Stomach smooth muscle (tissue), 2 donors: ENCODE measurements around the gene CEBPZOS.

Experiments
- H3K27ac ChIP-seq: one replicate; pipeline ENCODE4 v1.7.0; 2013; ENCODE audit warnings: mild to moderate bottlenecking, low read length, inconsistent platforms
- H3K27me3 ChIP-seq, 2 donors: one replicate each; pipeline ENCODE4 v1.7.0; 2013; ENCODE audit warnings: low read length in 2 of 2; ENCODE audit not compliant: insufficient read depth in 2 of 2, control insufficient read depth in 1 of 2
- H3K36me3 ChIP-seq, 2 donors: one replicate each; pipeline ENCODE4 v1.7.0; 2013; ENCODE audit warnings: low read length in 2 of 2; ENCODE audit not compliant: control insufficient read depth in 2 of 2, insufficient read depth in 2 of 2
- H3K4me1 ChIP-seq: one replicate; pipeline ENCODE4 v1.7.0; 2013; ENCODE audit warnings: low read length; ENCODE audit not compliant: control insufficient read depth, insufficient read depth
- H3K4me3 ChIP-seq, 2 donors: one replicate each; pipeline ENCODE4 v1.7.0; 2013; ENCODE audit warnings: low read length in 2 of 2
- H3K9ac ChIP-seq, 2 donors: one replicate each; pipeline ENCODE4 v1.7.0; 2013; ENCODE audit warnings: low read length in 2 of 2, mild to moderate bottlenecking in 1 of 2
- H3K9me3 ChIP-seq, 2 donors: one replicate each; pipeline ENCODE4 v1.7.0; 2013; ENCODE audit warnings: low read length in 2 of 2; ENCODE audit not compliant: control insufficient read depth in 2 of 2
- donor health status: healthy.
- donor health status: Pancreatic carcinoma.

CEBPZOS gene

DNA sequence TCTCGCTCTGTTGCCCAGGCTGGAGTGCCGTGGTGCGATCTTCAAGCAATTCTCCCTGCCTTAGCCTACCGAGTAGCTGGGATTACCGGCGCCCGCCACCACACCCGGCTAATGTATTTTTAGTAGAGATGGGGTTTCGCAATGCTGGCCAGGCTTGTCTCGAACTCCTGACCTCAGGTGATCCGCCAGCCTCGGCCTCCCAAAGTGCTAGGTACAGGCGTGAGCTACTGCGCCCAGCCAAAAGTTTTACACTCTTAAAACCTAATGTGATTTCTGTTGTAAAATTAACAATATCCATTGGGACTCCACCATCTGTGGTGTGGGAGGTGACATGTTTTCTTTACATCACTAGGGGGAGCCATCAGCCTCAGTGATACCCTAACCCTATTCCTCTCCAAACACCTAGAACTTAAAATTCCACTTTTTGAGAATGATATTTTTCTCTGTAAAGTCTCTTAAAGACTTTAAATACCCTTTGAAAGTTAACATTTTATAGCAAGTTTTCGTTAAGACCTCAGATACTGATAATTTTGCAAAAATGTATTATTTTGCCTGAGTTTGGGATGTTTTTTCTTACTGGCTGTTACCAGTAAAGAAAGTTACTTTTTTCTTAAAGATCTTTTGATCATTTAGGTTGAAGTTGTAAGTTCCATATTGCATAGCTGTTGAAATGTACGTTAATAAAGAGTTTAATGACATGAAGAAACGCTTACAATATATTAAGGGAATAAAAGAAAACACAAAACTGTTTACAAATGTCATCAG is 27.9 kb upstream of the CEBPZOS start:
- Histone ChIP-seq H3K4me1 (no peaks in the 10 kb centered on the region), H3K9me3 (no peaks in the 10 kb centered on the region), H3K27ac (no peak overlapping the region), H3K9ac (no peak overlapping the region), H3K36me3 (no peaks in the 10 kb centered on the region), H3K4me3 (no peak overlapping the region), H3K27me3 (no peaks in the 10 kb centered on the region)

DNA sequence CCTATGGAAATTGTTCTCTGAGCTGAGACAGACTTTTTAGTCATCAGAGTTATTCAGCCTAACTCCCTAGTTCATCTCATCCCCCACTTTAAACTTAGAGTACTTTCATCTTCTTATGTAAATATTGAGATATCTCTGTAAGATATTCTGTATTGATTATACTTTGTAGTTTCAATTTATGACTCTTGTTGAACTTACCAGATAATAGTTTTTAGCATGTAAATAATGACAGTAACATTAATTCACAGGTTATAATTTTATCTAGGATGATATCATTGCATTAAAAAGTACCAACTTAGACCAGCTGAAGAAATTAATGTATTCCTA is 24.7 kb upstream of the CEBPZOS start:
- Histone ChIP-seq H3K27me3 (no peaks in the 10 kb centered on the region), H3K9me3 (no peaks in the 10 kb centered on the region), H3K36me3 (no peaks in the 10 kb centered on the region), H3K4me3 (no peak overlapping the region), H3K4me1 (no peaks in the 10 kb centered on the region), H3K27ac (no peak overlapping the region), H3K9ac (no peak overlapping the region)

DNA sequence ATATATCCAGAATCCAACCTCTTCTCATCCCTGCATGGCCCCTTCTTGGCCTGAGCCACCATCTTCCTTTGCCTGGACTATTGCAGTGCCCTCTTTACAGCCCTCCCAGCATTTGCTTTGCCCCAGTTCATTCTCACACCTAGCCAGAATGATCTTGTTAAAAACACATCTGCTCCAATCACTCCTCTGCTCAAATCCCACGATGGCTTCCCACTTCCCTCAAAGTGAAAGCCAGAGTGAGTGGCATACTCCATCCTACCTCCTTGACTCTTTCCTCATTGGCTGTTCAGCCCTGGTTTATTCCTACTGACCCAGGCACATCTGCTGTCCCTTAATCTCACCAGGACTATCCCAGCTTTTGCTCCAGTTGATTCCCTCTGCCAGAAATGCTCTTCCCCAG is 22.6 kb upstream of the CEBPZOS start:
- Histone ChIP-seq H3K27me3 (no peaks in the 10 kb centered on the region), H3K4me1 (no peaks in the 10 kb centered on the region), H3K27ac (no peak overlapping the region), H3K4me3 (no peak overlapping the region), H3K9ac (no peak overlapping the region), H3K9me3 (no peaks in the 10 kb centered on the region), H3K36me3 (no peaks in the 10 kb centered on the region)

DNA sequence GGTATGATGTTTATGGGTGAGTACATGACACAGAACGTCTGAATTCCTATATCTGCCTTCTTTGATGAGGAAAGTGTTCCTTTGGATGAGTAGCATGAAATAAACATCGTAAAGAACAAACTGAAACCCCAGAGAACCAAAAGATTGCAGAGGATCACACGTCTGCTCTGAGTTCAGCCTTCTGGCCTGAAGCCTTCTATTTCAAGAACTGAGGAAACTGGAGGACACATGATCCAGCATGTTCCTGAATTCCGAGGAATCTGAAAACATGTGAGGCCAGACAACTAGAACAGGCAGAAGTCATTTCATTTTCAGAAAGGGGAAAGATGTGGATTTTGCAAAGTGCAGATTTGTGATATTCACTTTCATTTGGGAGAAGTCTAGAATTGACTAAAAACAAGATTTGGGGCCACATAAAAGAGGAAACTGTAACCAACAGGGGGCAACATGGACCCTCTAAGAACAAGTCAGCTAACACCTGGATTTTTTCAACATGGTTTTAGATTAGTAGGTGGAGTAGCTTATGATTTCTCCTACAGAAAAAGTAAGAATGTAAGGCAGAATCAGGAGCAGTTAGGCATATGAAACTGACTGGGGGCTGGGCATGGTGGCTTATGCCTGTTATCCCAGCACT is 16.2 kb upstream of the CEBPZOS start:
- Histone ChIP-seq H3K4me1 (no peaks in the 10 kb centered on the region), H3K4me3 (no peak overlapping the region), H3K36me3 (no peaks in the 10 kb centered on the region), H3K9ac (no peak overlapping the region), H3K27ac (no peak overlapping the region), H3K27me3 (no peaks in the 10 kb centered on the region), H3K9me3 (no peaks in the 10 kb centered on the region)

DNA sequence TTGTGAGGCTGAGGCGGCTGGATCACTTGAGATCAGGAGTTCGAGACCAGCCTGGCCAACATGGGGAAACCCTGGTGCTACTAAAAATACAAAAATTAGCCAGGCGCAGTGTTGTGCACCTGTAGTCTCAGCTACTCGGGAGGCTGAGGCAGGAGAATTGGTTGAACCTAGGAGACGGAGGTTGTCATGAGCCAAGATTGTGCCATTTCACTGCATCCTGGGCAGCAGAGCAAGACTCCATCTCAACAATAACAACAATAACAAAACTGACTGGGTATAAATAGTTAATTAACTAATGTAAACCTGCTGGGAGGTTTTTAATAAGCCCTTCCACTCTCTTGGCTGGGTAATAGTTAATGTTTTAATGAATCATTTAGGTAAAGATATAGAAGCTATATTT is 15.7 kb upstream of the CEBPZOS start:
- H3K9me3 ChIP-seq = no peaks in the 10 kb centered on the region
- H3K9ac ChIP-seq = no peak overlapping the region
- H3K4me3 ChIP-seq = no peak overlapping the region
- H3K27ac ChIP-seq = no peak overlapping the region
- H3K4me1 ChIP-seq = no peaks in the 10 kb centered on the region
- no peaks in the 10 kb centered on the region for H3K36me3 ChIP-seq
- no peaks in the 10 kb centered on the region for H3K27me3 ChIP-seq

DNA sequence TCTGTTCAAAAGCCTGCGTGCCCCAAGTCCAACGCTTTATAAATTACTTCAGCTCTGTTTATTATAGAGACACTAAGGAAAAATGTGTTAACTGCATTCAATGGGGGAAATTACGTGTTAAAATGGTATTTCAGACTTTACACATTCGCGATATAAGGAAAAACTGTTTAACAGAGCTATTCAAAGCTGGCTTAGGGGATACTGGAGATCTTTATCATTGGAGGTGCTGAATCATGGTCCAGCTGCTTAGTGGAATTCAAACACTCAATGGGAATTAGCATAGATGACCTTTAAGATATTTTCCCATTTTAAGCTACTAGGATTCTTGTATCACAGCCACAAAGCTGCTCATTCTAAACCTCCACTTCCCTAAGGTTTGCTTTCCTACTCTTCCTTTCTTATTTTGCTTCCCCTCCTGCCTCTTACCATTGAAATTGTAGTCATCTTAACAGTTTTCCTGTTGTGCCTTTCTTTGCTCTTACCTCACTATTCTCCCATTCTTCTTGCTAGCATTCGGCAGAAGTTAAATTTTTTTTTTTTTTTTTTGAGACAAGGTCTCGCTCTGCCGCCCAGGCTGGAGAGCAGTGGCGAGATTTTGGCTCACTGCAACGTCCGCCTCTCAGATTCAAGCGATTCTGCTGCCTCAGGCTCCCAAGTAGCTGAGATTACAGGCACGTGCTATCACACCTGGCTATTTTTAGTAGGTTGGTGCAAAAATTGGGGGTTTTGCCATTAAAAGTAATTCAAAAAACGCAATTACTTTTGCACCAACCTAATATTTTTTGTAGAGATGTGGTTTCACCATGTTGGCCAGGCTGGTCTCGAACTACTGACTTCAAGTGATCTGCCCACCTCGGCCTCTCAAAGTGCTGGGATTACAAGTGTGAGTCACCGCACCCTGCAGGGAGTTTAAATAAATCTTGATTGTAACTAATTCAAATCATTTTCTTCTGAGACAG is 14.3 kb upstream of the CEBPZOS start:
- Histone ChIP-seq H3K4me1 (no peaks in the 10 kb centered on the region), H3K36me3 (no peaks in the 10 kb centered on the region), H3K27me3 (no peaks in the 10 kb centered on the region), H3K27ac (no peak overlapping the region), H3K9ac (no peak overlapping the region), H3K4me3 (no peak overlapping the region), H3K9me3 (no peaks in the 10 kb centered on the region)

DNA sequence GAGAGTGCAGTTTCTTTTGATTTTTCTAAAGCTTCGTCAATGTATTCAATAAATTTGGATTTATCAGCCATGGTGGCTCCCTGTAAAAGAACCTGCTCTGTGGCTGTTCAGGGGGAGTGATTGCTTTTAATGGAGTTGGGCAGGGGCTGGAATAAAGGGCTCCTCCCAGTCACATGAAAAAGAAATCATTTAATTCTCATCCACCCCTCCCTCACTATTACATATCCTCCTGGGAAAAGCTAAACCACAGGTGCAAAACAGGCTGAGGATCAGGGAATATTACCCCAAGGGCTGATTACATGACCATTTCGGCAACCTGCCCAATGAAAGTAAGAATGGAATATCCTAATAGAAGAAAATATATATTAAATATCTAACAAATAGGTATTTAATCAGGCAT is 7.7 kb upstream of the CEBPZOS start, which contains the start of gene SULT6B1:
Gene SULT6B1, minus strand, starts transcription at position 101 of the 400 bp plus-strand sequence. Its CDS starts 30 bp downstream, at position 71.
- Histone ChIP-seq H3K27me3 (no peaks in the 10 kb centered on the region), H3K9me3 (no peaks in the 10 kb centered on the region), H3K9ac (no peak within 1 kb of the TSS), H3K4me1 (no peaks in the 10 kb centered on the region), H3K27ac (no peak within 1 kb of the TSS), H3K4me3 (no peak within 1 kb of the TSS), H3K36me3 (no peaks in the 10 kb centered on the region)

DNA sequence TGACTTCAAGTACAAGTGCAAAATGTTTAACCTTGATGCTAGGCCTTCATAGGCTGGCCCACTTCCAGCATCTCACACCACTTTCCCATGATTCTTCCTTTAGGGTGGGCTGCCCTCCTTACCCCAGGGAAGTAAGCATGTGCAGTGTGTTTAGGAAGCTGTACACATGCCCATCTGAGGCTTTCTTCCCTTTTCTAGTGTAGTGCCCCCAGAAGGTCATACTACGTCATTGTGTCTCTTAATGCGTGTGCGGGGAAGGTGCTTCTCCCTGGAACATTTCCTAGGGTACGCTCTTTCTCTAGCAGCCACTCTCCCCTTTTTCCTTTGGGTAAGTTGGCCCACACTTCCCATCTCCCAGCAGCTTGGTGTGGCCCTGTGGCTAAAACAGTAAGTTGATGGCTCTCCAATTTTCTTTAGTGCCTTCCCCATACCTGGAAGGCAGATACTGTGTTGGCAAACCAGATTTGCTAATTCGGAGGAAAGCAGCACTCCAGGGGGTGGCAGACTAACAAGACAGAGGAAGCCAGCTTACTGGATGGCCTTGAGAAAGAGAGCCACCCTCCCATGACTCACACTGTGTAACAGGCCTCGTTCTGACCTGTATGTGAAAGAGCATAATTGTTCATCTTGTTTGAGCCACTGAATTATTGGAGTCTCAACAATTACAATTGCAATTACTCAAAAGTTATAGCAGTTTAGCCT is 6.7 kb upstream of the CEBPZOS start:
- Histone ChIP-seq H3K27ac (no peak overlapping the region), H3K9me3 (no peaks in the 10 kb centered on the region), H3K36me3 (no peaks in the 10 kb centered on the region), H3K4me1 (no peaks in the 10 kb centered on the region), H3K9ac (no peak overlapping the region), H3K27me3 (no peaks in the 10 kb centered on the region), H3K4me3 (no peak overlapping the region)

DNA sequence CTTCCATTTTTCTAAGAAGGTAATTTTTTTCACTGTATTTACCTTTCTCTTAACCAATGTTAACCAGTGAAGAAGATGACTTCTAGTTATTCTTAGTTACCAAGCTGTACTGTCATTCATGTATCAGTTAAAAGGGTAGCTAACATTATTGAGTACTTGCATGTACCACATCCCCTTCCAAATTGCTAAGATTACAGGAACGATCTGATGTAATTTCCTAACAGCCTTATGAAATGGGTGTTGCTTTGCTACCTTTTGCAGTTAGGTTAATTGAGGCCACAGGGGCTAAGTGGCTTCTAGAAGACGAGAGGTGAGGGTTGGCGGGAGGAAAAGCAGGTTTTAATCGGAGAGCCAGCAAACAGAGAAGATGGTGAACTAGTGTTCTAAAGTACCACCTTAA is 6.0 kb upstream of the CEBPZOS start:
- H3K9me3 ChIP-seq = no peaks in the 10 kb centered on the region
- H3K36me3 ChIP-seq = no peaks in the 10 kb centered on the region
- no peak overlapping the region for H3K27ac ChIP-seq

DNA sequence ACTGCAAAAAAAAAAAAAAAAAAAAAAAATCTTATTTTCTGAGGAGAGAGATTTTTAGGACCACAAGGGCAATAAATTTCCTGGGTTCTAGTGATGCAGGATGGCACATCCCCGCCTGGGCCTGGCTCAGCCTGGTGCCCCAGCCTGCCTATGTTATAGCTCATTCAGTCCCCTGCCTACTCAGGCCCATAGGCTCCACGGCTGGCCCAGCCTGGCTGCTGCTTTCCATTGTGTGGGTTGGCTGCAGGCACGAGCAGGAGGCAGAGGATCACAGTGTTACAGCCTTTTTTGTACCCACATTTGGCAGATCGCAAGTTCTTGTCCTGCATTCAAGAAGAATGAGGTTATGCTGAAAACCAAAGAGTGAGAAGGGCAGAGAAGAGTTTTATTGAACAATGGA is 5.0 kb upstream of the CEBPZOS start:
- no peak overlapping the region for H3K27ac ChIP-seq
- H3K9ac ChIP-seq = no peak overlapping the region
- H3K9me3 ChIP-seq = no peaks in the 10 kb centered on the region
- no peaks in the 10 kb centered on the region for H3K36me3 ChIP-seq
- H3K27me3 ChIP-seq = no peaks in the 10 kb centered on the region
- no peak overlapping the region for H3K4me3 ChIP-seq
- peaks cover 3% of the 10 kb centered on the region for H3K4me1 ChIP-seq

More for the DNA sequence above, 6.0 kb upstream of the CEBPZOS start:
- Histone ChIP-seq H3K4me3 (no peak overlapping the region), H3K4me1 (no peaks in the 10 kb centered on the region), H3K9ac (no peak overlapping the region), H3K27me3 (no peaks in the 10 kb centered on the region)
